WTC11 (cell line): Measurements from ENCODE around the gene KLF2. TPM values are rescaled to one million over a fixed set of nuclear protein-coding genes. Genes with fewer than 3 reads are reported as not detected.

Experiments used
- ATAC-seq: fragments of 200-7000 bp; cut with Tn5 transposase; 2 replicates; pipeline ENCODE4 v1.10.0; 2021; ENCODE audit warnings: mild to moderate bottlenecking, moderate library complexity
- CTCF ChIA-PET: fragments of 300-600 bp; sonication (Branson Sonifier 250); formaldehyde crosslinking; loops from one replicate; lab custom pipeline; 2021; ENCODE audit warnings: antibody characterized with exemption; lab: Charles Lee
- POLR2A ChIA-PET: fragments of 350-600 bp; sonication (Branson Sonifier 250); formaldehyde crosslinking; loops from one replicate; lab custom pipeline; 2021; ENCODE audit warnings: antibody characterized with exemption; lab: Charles Lee
- DNase-seq: peaks from one replicate; pipeline ENCODE4 v3.0.0; 2021; ENCODE audit warnings: low spot score
- H3K27ac Mint-ChIP-seq: 2 replicates; pipeline ENCODE4 v1.8.0; 2021; ENCODE audit warnings: mixed read lengths
- H3K27me3 Mint-ChIP-seq: 2 replicates; pipeline ENCODE4 v1.8.0; 2021; ENCODE audit warnings: low read depth, mild to moderate bottlenecking, moderate library complexity, mixed read lengths
- H3K36me3 Mint-ChIP-seq: 2 replicates; pipeline ENCODE4 v1.8.0; 2021; ENCODE audit warnings: mixed read lengths
- H3K4me1 Mint-ChIP-seq: 2 replicates; pipeline ENCODE4 v1.8.0; 2022; ENCODE audit warnings: mixed read lengths
- H3K4me3 Mint-ChIP-seq: 2 replicates; pipeline ENCODE4 v1.8.0; 2021; ENCODE audit warnings: mild to moderate bottlenecking, moderate library complexity, mixed read lengths
- H3K9me3 Mint-ChIP-seq: 2 replicates; pipeline ENCODE4 v1.8.0; 2021; ENCODE audit warnings: mixed read lengths
- ATF1 ChIP-seq: sonication (generic); formaldehyde crosslinking; IDR thresholded peaks from 2 replicates; pipeline ENCODE4 v1.8.1; 2023; ENCODE audit warnings: mild to moderate bottlenecking, moderate library complexity, missing genetic modification reagents
- CREB1 ChIP-seq: sonication (generic); formaldehyde crosslinking; IDR thresholded peaks from 2 replicates; pipeline ENCODE4 v1.8.0; 2023; ENCODE audit warnings: mild to moderate bottlenecking, missing genetic modification reagents
- CTCF ChIP-seq: fragments of 200-600 bp; IDR thresholded peaks from 2 replicates; pipeline ENCODE4 v1.8.0; 2022; ENCODE audit warnings: antibody characterized with exemption
- MLX ChIP-seq: sonication (generic); formaldehyde crosslinking; IDR thresholded peaks from 2 replicates; pipeline ENCODE4 v1.8.1; 2023; ENCODE audit warnings: mild to moderate bottlenecking, missing genetic modification reagents, moderate library complexity
- MXD4 ChIP-seq: fragments of 250-450 bp; sonication (Bioruptor Pico); IDR thresholded peaks from 2 replicates; pipeline ENCODE4 v1.8.0; 2021; ENCODE audit warnings: mild to moderate bottlenecking, moderate library complexity, borderline replicate concordance
- NFE2L1 ChIP-seq: sonication (generic); formaldehyde crosslinking; IDR thresholded peaks from 2 replicates; pipeline ENCODE4 v1.8.1; 2023; ENCODE audit warnings: missing genetic modification reagents
- SMAD4 ChIP-seq: sonication (generic); formaldehyde crosslinking; IDR thresholded peaks from 2 replicates; pipeline ENCODE4 v1.8.0; 2022; ENCODE audit warnings: mild to moderate bottlenecking, missing genetic modification reagents
- SOX15 ChIP-seq: fragments of 250-450 bp; sonication (Bioruptor Pico); IDR thresholded peaks from 2 replicates; pipeline ENCODE4 v1.9.0; 2021; ENCODE audit warnings: mild to moderate bottlenecking
- ZNF532 ChIP-seq: fragments of 250-450 bp; sonication (Bioruptor Pico); IDR thresholded peaks from 2 replicates; pipeline ENCODE4 v1.9.0; 2021; ENCODE audit warnings: mild to moderate bottlenecking, borderline replicate concordance
- ZSCAN18 ChIP-seq: fragments of 250-450 bp; sonication (Bioruptor Pico); IDR thresholded peaks from 2 replicates; pipeline ENCODE4 v2.1.2; 2022; ENCODE audit warnings: mild to moderate bottlenecking, moderate library complexity
- total RNA-seq: library from RNA; stranded (reverse); gene quantifications from 3 replicates; pipeline ENCODE4 v1.2.3, GENCODE V29; 2021
- TF ChIP-seq, protein P1 (sequence below): sonication (generic); formaldehyde crosslinking; IDR thresholded peaks from 2 replicates; pipeline ENCODE4 v1.8.0; 2023; ENCODE audit warnings: mild to moderate bottlenecking, missing genetic modification reagents
- TF ChIP-seq, protein P2 (sequence below): sonication (generic); formaldehyde crosslinking; IDR thresholded peaks from 2 replicates; pipeline ENCODE4 v1.8.1; 2023; ENCODE audit warnings: mild to moderate bottlenecking, missing genetic modification reagents, borderline replicate concordance
- TF ChIP-seq, protein P3 (sequence below): sonication (generic); formaldehyde crosslinking; conservative IDR thresholded peaks from 2 replicates; pipeline ENCODE4 v1.8.1; 2022; ENCODE audit warnings: mild to moderate bottlenecking, missing genetic modification reagents

KLF2 gene
- total RNA-seq, 1 experiment from 2014 or later = 1.1 TPM

DNA sequence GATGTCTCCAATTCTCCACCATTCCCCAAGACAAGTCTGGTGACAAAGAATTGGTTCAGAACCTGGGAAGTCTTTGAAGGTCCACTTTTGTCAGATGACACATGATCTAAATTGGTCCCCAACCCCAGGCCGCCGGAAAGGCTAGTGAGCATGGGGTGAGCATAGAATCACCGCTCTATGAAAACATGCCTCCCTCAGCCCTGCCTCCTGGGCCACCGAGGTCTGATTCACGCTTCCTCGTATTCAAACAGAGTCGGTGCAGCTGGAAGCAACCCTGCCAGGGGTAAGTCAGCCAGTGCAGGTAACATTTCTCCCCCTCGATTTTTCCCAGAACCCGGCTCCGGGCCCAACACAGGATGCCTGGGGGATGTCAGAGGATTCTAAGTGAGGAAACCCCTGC, 33.9 kb upstream of the KLF2 start (continued):
- TF ChIP-seq, protein P1, sequence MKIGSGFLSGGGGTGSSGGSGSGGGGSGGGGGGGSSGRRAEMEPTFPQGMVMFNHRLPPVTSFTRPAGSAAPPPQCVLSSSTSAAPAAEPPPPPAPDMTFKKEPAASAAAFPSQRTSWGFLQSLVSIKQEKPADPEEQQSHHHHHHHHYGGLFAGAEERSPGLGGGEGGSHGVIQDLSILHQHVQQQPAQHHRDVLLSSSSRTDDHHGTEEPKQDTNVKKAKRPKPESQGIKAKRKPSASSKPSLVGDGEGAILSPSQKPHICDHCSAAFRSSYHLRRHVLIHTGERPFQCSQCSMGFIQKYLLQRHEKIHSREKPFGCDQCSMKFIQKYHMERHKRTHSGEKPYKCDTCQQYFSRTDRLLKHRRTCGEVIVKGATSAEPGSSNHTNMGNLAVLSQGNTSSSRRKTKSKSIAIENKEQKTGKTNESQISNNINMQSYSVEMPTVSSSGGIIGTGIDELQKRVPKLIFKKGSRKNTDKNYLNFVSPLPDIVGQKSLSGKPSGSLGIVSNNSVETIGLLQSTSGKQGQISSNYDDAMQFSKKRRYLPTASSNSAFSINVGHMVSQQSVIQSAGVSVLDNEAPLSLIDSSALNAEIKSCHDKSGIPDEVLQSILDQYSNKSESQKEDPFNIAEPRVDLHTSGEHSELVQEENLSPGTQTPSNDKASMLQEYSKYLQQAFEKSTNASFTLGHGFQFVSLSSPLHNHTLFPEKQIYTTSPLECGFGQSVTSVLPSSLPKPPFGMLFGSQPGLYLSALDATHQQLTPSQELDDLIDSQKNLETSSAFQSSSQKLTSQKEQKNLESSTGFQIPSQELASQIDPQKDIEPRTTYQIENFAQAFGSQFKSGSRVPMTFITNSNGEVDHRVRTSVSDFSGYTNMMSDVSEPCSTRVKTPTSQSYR (CRISPR knock-in tag) = no peak
- TF ChIP-seq ATF1 (CRISPR knock-in tag) = no peak
- no peak for TF ChIP-seq MXD4
- TF ChIP-seq, protein P2, sequence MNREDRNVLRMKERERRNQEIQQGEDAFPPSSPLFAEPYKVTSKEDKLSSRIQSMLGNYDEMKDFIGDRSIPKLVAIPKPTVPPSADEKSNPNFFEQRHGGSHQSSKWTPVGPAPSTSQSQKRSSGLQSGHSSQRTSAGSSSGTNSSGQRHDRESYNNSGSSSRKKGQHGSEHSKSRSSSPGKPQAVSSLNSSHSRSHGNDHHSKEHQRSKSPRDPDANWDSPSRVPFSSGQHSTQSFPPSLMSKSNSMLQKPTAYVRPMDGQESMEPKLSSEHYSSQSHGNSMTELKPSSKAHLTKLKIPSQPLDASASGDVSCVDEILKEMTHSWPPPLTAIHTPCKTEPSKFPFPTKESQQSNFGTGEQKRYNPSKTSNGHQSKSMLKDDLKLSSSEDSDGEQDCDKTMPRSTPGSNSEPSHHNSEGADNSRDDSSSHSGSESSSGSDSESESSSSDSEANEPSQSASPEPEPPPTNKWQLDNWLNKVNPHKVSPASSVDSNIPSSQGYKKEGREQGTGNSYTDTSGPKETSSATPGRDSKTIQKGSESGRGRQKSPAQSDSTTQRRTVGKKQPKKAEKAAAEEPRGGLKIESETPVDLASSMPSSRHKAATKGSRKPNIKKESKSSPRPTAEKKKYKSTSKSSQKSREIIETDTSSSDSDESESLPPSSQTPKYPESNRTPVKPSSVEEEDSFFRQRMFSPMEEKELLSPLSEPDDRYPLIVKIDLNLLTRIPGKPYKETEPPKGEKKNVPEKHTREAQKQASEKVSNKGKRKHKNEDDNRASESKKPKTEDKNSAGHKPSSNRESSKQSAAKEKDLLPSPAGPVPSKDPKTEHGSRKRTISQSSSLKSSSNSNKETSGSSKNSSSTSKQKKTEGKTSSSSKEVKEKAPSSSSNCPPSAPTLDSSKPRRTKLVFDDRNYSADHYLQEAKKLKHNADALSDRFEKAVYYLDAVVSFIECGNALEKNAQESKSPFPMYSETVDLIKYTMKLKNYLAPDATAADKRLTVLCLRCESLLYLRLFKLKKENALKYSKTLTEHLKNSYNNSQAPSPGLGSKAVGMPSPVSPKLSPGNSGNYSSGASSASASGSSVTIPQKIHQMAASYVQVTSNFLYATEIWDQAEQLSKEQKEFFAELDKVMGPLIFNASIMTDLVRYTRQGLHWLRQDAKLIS (CRISPR knock-in tag) = no peak
- TF ChIP-seq SOX15 = no peak

- no peak overlapping the region for H3K27ac Mint-ChIP-seq
- no peak overlapping the region for H3K4me3 Mint-ChIP-seq
- H3K36me3 Mint-ChIP-seq = no peaks in the 10 kb centered on the region
- no peak for ATAC-seq
- TF ChIP-seq, protein P3, sequence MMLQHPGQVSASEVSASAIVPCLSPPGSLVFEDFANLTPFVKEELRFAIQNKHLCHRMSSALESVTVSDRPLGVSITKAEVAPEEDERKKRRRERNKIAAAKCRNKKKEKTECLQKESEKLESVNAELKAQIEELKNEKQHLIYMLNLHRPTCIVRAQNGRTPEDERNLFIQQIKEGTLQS (CRISPR knock-in tag) = no peak
- TF ChIP-seq ZSCAN18 (CRISPR knock-in tag) (no peak), SMAD4 (no peak), NFE2L1 (no peak), MLX (CRISPR knock-in tag) (no peak), ZNF532 (no peak), CTCF (no peak), CREB1 (CRISPR knock-in tag) (no peak)
- H3K4me1 Mint-ChIP-seq = no peaks in the 10 kb centered on the region
- ChIA-PET CTCF (interaction anchor here (0.8 to 1.5 kb wide), 3 partner anchors 45 to 107 kb away, joined by 3 to 4 read pairs (median 3); no protein-coding TSS in a partner anchor), POLR2A (interaction anchor here (0.7 kb wide), 1 partner anchor 10 kb away, joined by 5 read pairs; no protein-coding TSS in a partner anchor)
- peaks cover 3% of the 10 kb centered on the region; the same call in 1 of the 2 replicates for H3K9me3 Mint-ChIP-seq
- DNase-seq = no peak
- H3K27me3 Mint-ChIP-seq = no peaks in the 10 kb centered on the region
These were observed 31.2 kb upstream of the KLF2 start for GRCh38 chr19:16293118-16294091.
